K562 (cell line): ENCODE data around the gene TECPR1. TPM values are rescaled to one million over a fixed set of nuclear protein-coding genes. Genes with fewer than 3 reads are reported as not detected.

Source experiments
- ATAC-seq: fragments of 200-7000 bp; cut with Tn5 transposase; 3 replicates; pipeline ENCODE4 v1.9.1; 2020; ENCODE audit warnings: moderate library complexity
- BruUV-seq: library from RNA; stranded (reverse); fragments of 400-500 nt; replicated peaks from 2 replicates; lab custom pipeline; 2021; lab: Mats Ljungman, UMichigan
- CTCF ChIA-PET: fragments of 300-600 bp; formaldehyde crosslinking; extraction: SDS; loops from one replicate; lab custom pipeline; 2021; ENCODE audit warnings: low intra/inter-chr PET ratio; lab: Yijun Ruan, JAX
- POLR2A ChIA-PET: fragments of 300-600, 350-650 bp; sonication (Branson Sonifier 250); formaldehyde crosslinking; extraction: SDS; loops from one replicate; lab custom pipeline; 2021; ENCODE audit warnings: antibody characterized with exemption, inconsistent platforms; lab: Yijun Ruan, JAX
- DNase-seq, 4 experiments: peaks; one replicate each; pipeline versions ENCODE4 v3.0.0 to v3.0.0-alpha.2; 2011 to 2018; ENCODE audit warnings: low spot score in 3 of 4, mixed read lengths in 3 of 4; ENCODE audit errors: extremely low read depth in 1 of 4
- FAIRE-seq: peaks from 2 replicates; lab custom pipeline; 2011; peaks lifted over from hg19 to GRCh38; lab: Jason Lieb, UNC
- H2AFZ ChIP-seq: 2 replicates; pipeline ENCODE4 v1.6.0; 2011; ENCODE audit warnings: low read depth, low read length, control low read depth, inconsistent platforms
- H3K27ac ChIP-seq: fragments of 200-600 bp; 3 replicates; pipeline ENCODE4 v1.8.0; 2011; ENCODE audit warnings: low read depth, mild to moderate bottlenecking, control low read depth, inconsistent platforms, low read length, moderate library complexity, mixed read lengths; ENCODE audit errors: extremely low read depth
- H3K27me3 ChIP-seq, 2 experiments: fragments of 300-600 bp in 1 of 2; 2 replicates in 1 of 2; 3 replicates in 1 of 2; pipeline versions ENCODE4 v1.6.0 to v1.8.0; 2011; ENCODE audit warnings: inconsistent platforms in 2 of 2, low read length in 2 of 2, mild to moderate bottlenecking in 1 of 2, mixed read lengths in 1 of 2, moderate library complexity in 1 of 2; ENCODE audit not compliant: control insufficient read depth in 2 of 2, insufficient read depth in 2 of 2
- H3K36me3 ChIP-seq: fragments of 300-600 bp; 3 replicates; pipeline ENCODE4 v1.8.0; 2011; ENCODE audit warnings: mild to moderate bottlenecking, low read length, inconsistent platforms; ENCODE audit not compliant: control insufficient read depth, insufficient read depth
- H3K4me1 ChIP-seq, 2 experiments: fragments of 200-600 bp in 1 of 2; replicated peaks in 1 of 2; 2 replicates in 1 of 2; 3 replicates in 1 of 2; pipeline versions ENCODE4 v1.5.1 to v1.8.0; 2011; ENCODE audit warnings: inconsistent platforms in 2 of 2, low read length in 2 of 2, mild to moderate bottlenecking in 1 of 2, mixed read lengths in 1 of 2, moderate library complexity in 1 of 2; ENCODE audit not compliant: control insufficient read depth in 2 of 2, insufficient read depth in 2 of 2
- H3K4me2 ChIP-seq: 2 replicates; pipeline ENCODE4 v1.6.1; 2011; ENCODE audit warnings: low read length, control low read depth, inconsistent platforms, mixed read lengths; ENCODE audit not compliant: insufficient read depth
- H3K4me3 ChIP-seq: fragments of 200-600 bp; sonication (generic), shearing (Covaris generic); 2 replicates; pipeline ENCODE4 v1.5.1; 2016; ENCODE audit warnings: control low read depth, inconsistent platforms
- H3K79me2 ChIP-seq: fragments of 200-600 bp; 3 replicates; pipeline ENCODE4 v1.8.0; 2011; ENCODE audit warnings: low read length, inconsistent platforms; ENCODE audit not compliant: control insufficient read depth, insufficient read depth
- H3K9ac ChIP-seq, 2 experiments: 2 replicates each; pipeline versions ENCODE4 v1.6.0 to v1.6.1; 2011; ENCODE audit warnings: low read depth in 2 of 2, low read length in 2 of 2, control low read depth in 1 of 2, inconsistent platforms in 1 of 2, mild to moderate bottlenecking in 1 of 2, mixed read lengths in 1 of 2; ENCODE audit not compliant: insufficient read depth in 1 of 2
- H3K9me1 ChIP-seq: one replicate; pipeline ENCODE4 v1.6.0; 2011; ENCODE audit warnings: inconsistent platforms, mild to moderate bottlenecking, low read length, moderate library complexity; ENCODE audit not compliant: control insufficient read depth, insufficient read depth
- H3K9me3 ChIP-seq: replicated peaks from 2 replicates; pipeline ENCODE4 v1.5.1; 2011; ENCODE audit warnings: low read depth, low read length, inconsistent platforms; ENCODE audit not compliant: control insufficient read depth, insufficient read depth
- H4K20me1 ChIP-seq: replicated peaks from 2 replicates; pipeline ENCODE4 v1.6.1; 2011; ENCODE audit warnings: low read length, inconsistent platforms, mixed read lengths; ENCODE audit not compliant: control insufficient read depth, insufficient read depth
- MBD2 ChIP-seq: sonication (generic); IDR thresholded peaks from 2 replicates; pipeline ENCODE4 v1.6.1; 2016; ENCODE audit warnings: low read depth, borderline replicate concordance
- NFRKB ChIP-seq: fragments of 450-650 bp; IDR thresholded peaks from 2 replicates; pipeline ENCODE4 v1.6.1; 2016; ENCODE audit warnings: low read depth
- PCBP1 ChIP-seq: fragments of 200-400 bp; formaldehyde crosslinking; IDR thresholded peaks from 2 replicates; pipeline ENCODE4 v1.6.1; 2018; ENCODE audit warnings: mild to moderate bottlenecking, low read depth, low read length; ENCODE audit not compliant: poor library complexity, severe bottlenecking
- RNF2 ChIP-seq: sonication (generic); IDR thresholded peaks from 2 replicates; pipeline ENCODE4 v1.6.1; 2016
- TARDBP ChIP-seq: fragments of 450-650 bp; IDR thresholded peaks from 2 replicates; pipeline ENCODE4 v1.6.1; 2016
- ZNF24 ChIP-seq: fragments of 450-650 bp; IDR thresholded peaks from 2 replicates; pipeline ENCODE4 v1.6.1; 2016
- WGBS: fragments of 100-300 bp; shearing (Covaris generic); methylation state at CpG from one replicate; pipeline ENCODE4 v1.1.6; 2016; ENCODE audit warnings: low coverage, mixed read lengths; ENCODE audit not compliant: insufficient coverage; ENCODE audit errors: missing lambda C conversion rate; 5-methylcytosine and 5-hydroxymethylcytosine counted together
- in situ Hi-C: fragments of 300-500 bp; cut with MboI; formaldehyde crosslinking; loops from 4 replicates; pipeline ENCODE4 v1.15.0; 2018; ENCODE audit warnings: inconsistent platforms, mixed read lengths
- intact Hi-C: fragments of 100-400 bp; cut with micrococcal nuclease; formaldehyde crosslinking; loops from 2 replicates; pipeline ENCODE4 v1.14.2; 2022
- polyA plus RNA-seq, 8 experiments: library from polyadenylated mRNA; depleted of rRNA in 4 of 8; stranded (reverse) in 5 of 8; unstranded in 3 of 8; fragments of >200 nt; fragmentation: Nextera tagmentation in 2 of 8; fragmentation: Illumina TruSeq in 1 of 8; extraction: Ambion mirVana in 2 of 8; extraction: Trizol in 1 of 8; gene quantifications; 2 replicates each; pipeline versions ENCODE4 v1.2.1 to v1.2.3, GENCODE V29; 2011 to 2014; ENCODE audit warnings: inconsistent platforms in 1 of 8, missing spikeins in 1 of 8
- total RNA-seq, 7 experiments: library from RNA; depleted of rRNA in 6 of 7; stranded (reverse); fragments of >200 nt in 6 of 7; fragmentation: Illumina TruSeq in 2 of 7; extraction: Trizol in 2 of 7; gene quantifications; 2 replicates each; pipeline versions ENCODE4 v1.2.1 to v1.2.3, GENCODE V29; 2011 to 2021; ENCODE audit warnings: low replicate concordance in 1 of 7
- TF ChIP-seq, protein P1 (sequence below): fragments of 450-650 bp; IDR thresholded peaks from 2 replicates; pipeline ENCODE4 v1.6.1; 2016

The TECPR1 gene
- total and polyA plus RNA-seq, 9 of the 15 experiments (the other 6 are each of a cell fraction or from before 2014, with no cell fraction given) = 0.17 to 15.0 (median 2.2) TPM

DNA sequence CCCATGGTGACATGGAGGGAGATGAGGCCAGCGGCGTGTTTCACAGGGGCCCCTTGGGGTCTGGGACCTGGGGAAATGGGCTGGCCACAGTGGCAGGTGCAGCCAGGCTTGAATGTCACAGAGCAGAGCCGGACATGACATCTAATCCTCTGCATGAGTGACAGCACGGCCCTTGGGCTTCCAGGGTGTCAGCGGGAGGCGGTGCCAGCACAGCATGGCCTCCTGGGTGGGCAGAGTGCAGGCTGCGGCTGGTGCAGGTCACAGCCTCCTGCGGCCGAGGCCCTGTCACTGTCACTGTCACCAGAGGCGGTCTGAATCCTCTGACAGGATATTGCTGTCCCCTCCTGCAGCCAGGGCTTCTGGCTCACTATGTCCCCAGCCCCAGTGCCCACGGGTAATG, 22.6 kb downstream of the TECPR1 start:
- Histone ChIP-seq H3K4me3 (no peak overlapping the region), H4K20me1 (peaks cover 6% of the 10 kb centered on the region; the same call in 1 of the 2 replicates), H3K9me3 (no peaks in the 10 kb centered on the region), H3K27ac (no peak overlapping the region), H3K4me1 (peaks cover 0 to 49% of the 10 kb centered on the region in 2 experiments; a peak in 1 of 5 replicates), H2AFZ (no peak overlapping the region), H3K36me3 (no peaks in the 10 kb centered on the region), H3K9ac (peak overlapping the region in 1 of 2 experiments; percentile 6; a peak in 1 of 4 replicates), H3K9me1 (no peaks in the 10 kb centered on the region), H3K27me3 (peaks cover 5 to 61% of the 10 kb centered on the region in 2 experiments), H3K79me2 (no peaks in the 10 kb centered on the region), H3K4me2 (no peak overlapping the region)
- 37% methylated on average over 11 of the region's 11 CpGs for whole genome bisulfite sequencing
- no peak for DNase-seq
- CTCF ChIA-PET = no interaction called here
- no peak for FAIRE-seq
- POLR2A ChIA-PET = interaction anchor here (0.6 kb wide), 1 partner anchor 16 kb away, joined by 3 read pairs; no protein-coding TSS in a partner anchor
- ATAC-seq = no peak
- intact Hi-C loops (no loop called here), in situ Hi-C loops (no loop called here)
- TF ChIP-seq RNF2 (no peak), NFRKB (no peak), ZNF24 (no peak)
- TF ChIP-seq, protein P1, sequence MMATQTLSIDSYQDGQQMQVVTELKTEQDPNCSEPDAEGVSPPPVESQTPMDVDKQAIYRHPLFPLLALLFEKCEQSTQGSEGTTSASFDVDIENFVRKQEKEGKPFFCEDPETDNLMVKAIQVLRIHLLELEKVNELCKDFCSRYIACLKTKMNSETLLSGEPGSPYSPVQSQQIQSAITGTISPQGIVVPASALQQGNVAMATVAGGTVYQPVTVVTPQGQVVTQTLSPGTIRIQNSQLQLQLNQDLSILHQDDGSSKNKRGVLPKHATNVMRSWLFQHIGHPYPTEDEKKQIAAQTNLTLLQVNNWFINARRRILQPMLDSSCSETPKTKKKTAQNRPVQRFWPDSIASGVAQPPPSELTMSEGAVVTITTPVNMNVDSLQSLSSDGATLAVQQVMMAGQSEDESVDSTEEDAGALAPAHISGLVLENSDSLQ = peak; percentile 25; the same call in 1 of the 2 replicates
- no TSS peak for BruUV-seq

DNA sequence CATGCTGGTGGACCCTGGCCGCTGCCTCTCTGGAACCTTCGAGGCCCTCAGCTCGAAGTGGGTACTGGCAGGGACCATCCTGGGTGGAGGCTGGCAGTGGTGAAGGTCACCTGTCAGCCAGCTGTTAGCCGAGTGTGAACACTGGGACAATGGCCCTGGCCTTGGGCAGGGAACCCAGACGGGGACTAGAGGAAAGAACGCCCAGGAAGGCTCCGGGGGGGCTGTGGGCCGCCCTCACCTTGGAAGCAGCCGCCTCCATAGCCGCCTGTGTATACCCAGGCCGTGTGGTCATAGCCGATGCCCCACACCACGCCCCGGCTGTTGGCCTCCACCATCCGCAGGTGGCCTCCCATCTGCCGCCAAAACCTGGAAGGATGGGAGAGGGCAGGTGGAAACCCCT, 23.2 kb downstream of the TECPR1 start:
- Histone ChIP-seq H3K9me3 (no peaks in the 10 kb centered on the region), H3K4me2 (no peak overlapping the region), H3K36me3 (no peaks in the 10 kb centered on the region), H3K9me1 (no peaks in the 10 kb centered on the region), H3K27me3 (peaks cover 5 to 64% of the 10 kb centered on the region in 2 experiments), H3K4me3 (no peak overlapping the region), H3K27ac (no peak overlapping the region), H2AFZ (no peak overlapping the region), H3K4me1 (peaks cover 0 to 54% of the 10 kb centered on the region in 2 experiments; a peak in 1 of 5 replicates), H4K20me1 (peaks cover 6% of the 10 kb centered on the region; the same call in 1 of the 2 replicates), H3K79me2 (no peaks in the 10 kb centered on the region), H3K9ac (0 out of 4 replicates have a peak overlapping the region, but pooled peaks of 1 of the 2 experiments have one; percentile 6)
- DNase-seq (peak in 2 of 4 experiments; percentile 8 to 10), FAIRE-seq (no peak), ATAC-seq (no peak)
- ChIA-PET CTCF (no interaction called here), POLR2A (interaction anchor here (1.3 kb wide), 1 partner anchor 25 kb away, joined by 5 read pairs; no protein-coding TSS in a partner anchor)
- BruUV-seq = no TSS peak
- WGBS = 34% methylated on average over 16 of the region's 16 CpGs
- TF ChIP-seq PCBP1 = no peak
- no peak for TF ChIP-seq MBD2
- TF ChIP-seq TARDBP = no peak
- in situ Hi-C loops (no loop called here), intact Hi-C loops (no loop called here)
